K562 (cell line): ENCODE results near the gene PCAT6. TPM values are rescaled to one million over a fixed set of nuclear protein-coding genes. Genes with fewer than 3 reads are reported as not detected.

ENCODE experiments used
- ATF6 ChIP-seq: sonication (generic); formaldehyde crosslinking; IDR thresholded peaks from 2 replicates; pipeline ENCODE4 v1.4.0; 2020; ENCODE audit warnings: mild to moderate bottlenecking, missing genetic modification reagents
- DIDO1 ChIP-seq: fragments of 450-650 bp; IDR thresholded peaks from 2 replicates; pipeline ENCODE4 v1.6.1; 2016; ENCODE audit warnings: low read depth, missing biosample characterization, missing genetic modification characterization
- ESRRA ChIP-seq: fragments of 450-650 bp; IDR thresholded peaks from 2 replicates; pipeline ENCODE4 v1.6.1; 2014; ENCODE audit warnings: low read depth, mild to moderate bottlenecking, moderate library complexity, borderline replicate concordance
- FOXA1 ChIP-seq: fragments of 450-650 bp; IDR thresholded peaks from 2 replicates; pipeline ENCODE4 v1.6.1; 2016; ENCODE audit warnings: mild to moderate bottlenecking, borderline replicate concordance
- FOXJ3 ChIP-seq: sonication (generic); formaldehyde crosslinking; IDR thresholded peaks from 2 replicates; pipeline ENCODE4 v1.4.0; 2020; ENCODE audit warnings: mild to moderate bottlenecking, missing genetic modification reagents
- FOXP4 ChIP-seq: sonication (generic); formaldehyde crosslinking; IDR thresholded peaks from 2 replicates; pipeline ENCODE4 v1.8.0; 2022; ENCODE audit warnings: mild to moderate bottlenecking, missing genetic modification reagents, borderline replicate concordance
- HDGF ChIP-seq: fragments of 450-650 bp; IDR thresholded peaks from 2 replicates; pipeline ENCODE4 v1.6.1; 2016
- HMG20B ChIP-seq: fragments of 250-450 bp; sonication (Bioruptor Pico); IDR thresholded peaks from 2 replicates; pipeline ENCODE4 v1.5.0; 2021; ENCODE audit warnings: mild to moderate bottlenecking
- KAT7 ChIP-seq: sonication (generic); formaldehyde crosslinking; IDR thresholded peaks from 2 replicates; pipeline ENCODE4 v1.8.0; 2022; ENCODE audit warnings: missing genetic modification reagents, mild to moderate bottlenecking, borderline replicate concordance
- MAFK ChIP-seq: IDR thresholded peaks from 2 replicates; pipeline ENCODE4 v1.6.1; 2011; ENCODE audit warnings: low read length, improper control_type of control experiment
- MCM5 ChIP-seq: fragments of 450-650 bp; IDR thresholded peaks from 2 replicates; pipeline ENCODE4 v1.6.1; 2016; ENCODE audit warnings: low read depth
- NCOA4 ChIP-seq: fragments of 450-650 bp; IDR thresholded peaks from 2 replicates; pipeline ENCODE4 v1.6.1; 2018; ENCODE audit warnings: mild to moderate bottlenecking; ENCODE audit not compliant: partially characterized antibody
- NCOR1 ChIP-seq: fragments of 450-650 bp; IDR thresholded peaks from 2 replicates; pipeline ENCODE4 v1.6.1; 2016; ENCODE audit warnings: mild to moderate bottlenecking, moderate library complexity
- OTX1 ChIP-seq: fragments of 450-650 bp; formaldehyde crosslinking; IDR thresholded peaks from 2 replicates; pipeline ENCODE4 v1.4.0; 2022; ENCODE audit warnings: mild to moderate bottlenecking
- PTRF ChIP-seq: fragments of 450-650 bp; IDR thresholded peaks from 2 replicates; pipeline ENCODE4 v1.6.1; 2016; ENCODE audit warnings: mild to moderate bottlenecking, missing genetic modification characterization, missing compliant biosample characterization
- RBFOX2 ChIP-seq: fragments of 200-400 bp; formaldehyde crosslinking; IDR thresholded peaks from 2 replicates; pipeline ENCODE4 v1.6.1; 2017; ENCODE audit warnings: low read depth, mild to moderate bottlenecking, low read length, moderate library complexity
- SLC30A9 ChIP-seq: fragments of 250-450 bp; sonication (Bioruptor Pico); IDR thresholded peaks from 2 replicates; pipeline ENCODE4 v1.8.0; 2022; ENCODE audit warnings: mild to moderate bottlenecking, moderate library complexity
- SMAD4 ChIP-seq: fragments of 250-450 bp; sonication (Bioruptor Pico); conservative IDR thresholded peaks from 2 replicates; pipeline ENCODE4 v1.8.0; 2021; ENCODE audit warnings: inconsistent platforms, mild to moderate bottlenecking, moderate library complexity
- SRF ChIP-seq, 2 experiments: fragments of 250-450, 450-650 bp in 1 of 2; sonication (Bioruptor Pico) in 1 of 2; sonication (generic) in 1 of 2; formaldehyde crosslinking; IDR thresholded peaks; 2 replicates each; pipeline versions ENCODE4 v1.5.0 to v1.5.1; 2020 to 2022; ENCODE audit warnings: mild to moderate bottlenecking in 1 of 2, missing genetic modification reagents in 1 of 2
- TCF7 ChIP-seq: sonication (generic); IDR thresholded peaks from 2 replicates; pipeline ENCODE4 v1.6.1; 2016; ENCODE audit warnings: antibody characterized with exemption, borderline replicate concordance
- THRAP3 ChIP-seq: fragments of 450-650 bp; IDR thresholded peaks from 2 replicates; pipeline ENCODE4 v1.6.1; 2016; ENCODE audit warnings: mild to moderate bottlenecking, inconsistent platforms, borderline replicate concordance
- USF1 ChIP-seq: sonication (generic); formaldehyde crosslinking; IDR thresholded peaks from 2 replicates; pipeline ENCODE4 v1.9.0; 2022; ENCODE audit warnings: mild to moderate bottlenecking, missing genetic modification reagents
- XRCC4 ChIP-seq: IDR thresholded peaks from one replicate; pipeline ENCODE4 v1.6.1; 2011; ENCODE audit not compliant: insufficient read depth, insufficient read length; ENCODE audit errors: extremely low read depth
- ZKSCAN1 ChIP-seq: fragments of 150-350 bp; IDR thresholded peaks from 2 replicates; pipeline ENCODE4 v1.6.1; 2016; ENCODE audit warnings: low read depth, low read length
- ZNF224 ChIP-seq: sonication (generic); formaldehyde crosslinking; IDR thresholded peaks from 2 replicates; pipeline ENCODE4 v1.8.0; 2022; ENCODE audit warnings: mild to moderate bottlenecking, missing genetic modification reagents
- polyA plus RNA-seq, 8 experiments: library from polyadenylated mRNA; depleted of rRNA in 4 of 8; stranded (reverse) in 5 of 8; unstranded in 3 of 8; fragments of >200 nt; fragmentation: Nextera tagmentation in 2 of 8; fragmentation: Illumina TruSeq in 1 of 8; extraction: Ambion mirVana in 2 of 8; extraction: Trizol in 1 of 8; gene quantifications; 2 replicates each; pipeline versions ENCODE4 v1.2.1 to v1.2.3, GENCODE V29; 2011 to 2014; ENCODE audit warnings: inconsistent platforms in 1 of 8, missing spikeins in 1 of 8
- total RNA-seq, 7 experiments: library from RNA; depleted of rRNA in 6 of 7; stranded (reverse); fragments of >200 nt in 6 of 7; fragmentation: Illumina TruSeq in 2 of 7; extraction: Trizol in 2 of 7; gene quantifications; 2 replicates each; pipeline versions ENCODE4 v1.2.1 to v1.2.3, GENCODE V29; 2011 to 2021; ENCODE audit warnings: low replicate concordance in 1 of 7

The PCAT6 gene
- total and polyA plus RNA-seq, 9 of the 15 experiments (the other 6 are each of a cell fraction or from before 2014, with no cell fraction given): 0.25 to 2.4 (median 0.54) TPM; not detected in 1

DNA sequence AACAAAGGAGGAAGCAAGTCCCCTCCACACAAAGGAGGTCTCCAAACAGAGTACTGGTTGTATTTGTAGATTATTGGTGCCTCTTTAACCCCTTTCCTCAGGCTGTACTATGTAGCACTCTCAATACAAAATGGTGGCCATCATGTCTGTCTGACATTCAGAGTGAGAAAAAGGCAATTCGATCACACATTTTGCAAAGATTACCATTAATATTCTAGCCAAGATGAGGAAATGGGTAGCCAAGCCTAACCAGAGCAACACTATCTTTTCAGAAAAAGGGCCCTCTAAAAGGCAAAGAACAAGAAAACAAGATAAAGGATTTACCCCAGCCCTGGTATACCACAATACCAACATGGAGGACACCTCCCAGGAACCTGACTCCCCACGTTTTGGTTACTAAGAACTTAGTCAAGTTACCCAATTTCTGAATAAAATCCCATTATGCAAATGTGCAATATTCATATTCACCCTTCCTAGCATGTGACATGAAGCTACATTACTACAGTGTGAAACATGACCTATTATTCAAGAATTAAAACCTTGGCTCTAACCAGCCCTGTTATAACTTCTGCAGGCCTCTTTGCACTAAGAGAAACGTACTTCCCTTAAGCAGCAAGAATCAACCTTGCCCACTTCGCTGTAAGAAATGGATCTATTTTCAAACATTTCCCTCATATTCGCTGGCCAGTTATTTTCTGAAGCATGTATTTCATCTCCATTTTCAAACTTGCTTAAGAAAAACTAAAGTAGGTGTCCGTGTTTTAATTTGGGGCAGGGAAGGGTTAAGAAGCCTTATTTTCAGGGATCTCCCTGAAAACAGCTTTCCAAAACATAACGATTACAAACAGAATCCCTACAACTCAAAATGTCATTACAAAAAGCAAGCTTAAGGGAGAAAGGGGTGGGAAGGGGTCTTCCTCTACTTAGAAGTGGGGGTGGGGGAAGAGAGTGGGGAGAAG lies 4.6 kb upstream of the PCAT6 start (continued):
- no peak for TF ChIP-seq FOXP4 (CRISPR knock-in tag)
- TF ChIP-seq FOXJ3 (CRISPR knock-in tag): no peak
- TF ChIP-seq ATF6 (CRISPR knock-in tag): no peak
- TF ChIP-seq THRAP3: no peak
- TF ChIP-seq SLC30A9 (CRISPR knock-in tag): no peak
- TF ChIP-seq FOXA1: no peak
- TF ChIP-seq HMG20B (CRISPR knock-in tag): no peak; the same call in 1 of the 2 replicates
- no peak for TF ChIP-seq ESRRA
- TF ChIP-seq ZKSCAN1: no peak
- no peak for TF ChIP-seq DIDO1 (tag)
- peak; percentile 87 for TF ChIP-seq PTRF
- no peak for TF ChIP-seq RBFOX2
- peak; percentile 90 for TF ChIP-seq SMAD4 (CRISPR knock-in tag)
- TF ChIP-seq XRCC4: no peak
- TF ChIP-seq MCM5: no peak
- TF ChIP-seq HDGF: no peak
- TF ChIP-seq USF1 (CRISPR knock-in tag): no peak
- TF ChIP-seq OTX1 (CRISPR knock-in tag): peak; percentile 69; the same call in 1 of the 2 replicates
- TF ChIP-seq ZNF224 (CRISPR knock-in tag): no peak
- 0 out of 2 replicates have a peak, but pooled peaks have one; percentile 2 for TF ChIP-seq NCOR1
- 0 out of 4 replicates have a peak, but pooled peaks of 1 of the 2 experiments have one; percentile 20 for TF ChIP-seq SRF (CRISPR knock-in tag; IDR thresholded peaks at IDR 0.05)
- no peak for TF ChIP-seq MAFK
- no peak for TF ChIP-seq TCF7
- peak; percentile 20; the same call in 1 of the 2 replicates for TF ChIP-seq KAT7
- no peak for TF ChIP-seq NCOA4
